ENCODE measurements around the gene CAND2.
"Not testable (repeated sequence)": the region's sequence is repeated elsewhere in the genome, so short reads cannot be mapped to it uniquely, and the experiment has no call there.

Gene CAND2

DNA sequence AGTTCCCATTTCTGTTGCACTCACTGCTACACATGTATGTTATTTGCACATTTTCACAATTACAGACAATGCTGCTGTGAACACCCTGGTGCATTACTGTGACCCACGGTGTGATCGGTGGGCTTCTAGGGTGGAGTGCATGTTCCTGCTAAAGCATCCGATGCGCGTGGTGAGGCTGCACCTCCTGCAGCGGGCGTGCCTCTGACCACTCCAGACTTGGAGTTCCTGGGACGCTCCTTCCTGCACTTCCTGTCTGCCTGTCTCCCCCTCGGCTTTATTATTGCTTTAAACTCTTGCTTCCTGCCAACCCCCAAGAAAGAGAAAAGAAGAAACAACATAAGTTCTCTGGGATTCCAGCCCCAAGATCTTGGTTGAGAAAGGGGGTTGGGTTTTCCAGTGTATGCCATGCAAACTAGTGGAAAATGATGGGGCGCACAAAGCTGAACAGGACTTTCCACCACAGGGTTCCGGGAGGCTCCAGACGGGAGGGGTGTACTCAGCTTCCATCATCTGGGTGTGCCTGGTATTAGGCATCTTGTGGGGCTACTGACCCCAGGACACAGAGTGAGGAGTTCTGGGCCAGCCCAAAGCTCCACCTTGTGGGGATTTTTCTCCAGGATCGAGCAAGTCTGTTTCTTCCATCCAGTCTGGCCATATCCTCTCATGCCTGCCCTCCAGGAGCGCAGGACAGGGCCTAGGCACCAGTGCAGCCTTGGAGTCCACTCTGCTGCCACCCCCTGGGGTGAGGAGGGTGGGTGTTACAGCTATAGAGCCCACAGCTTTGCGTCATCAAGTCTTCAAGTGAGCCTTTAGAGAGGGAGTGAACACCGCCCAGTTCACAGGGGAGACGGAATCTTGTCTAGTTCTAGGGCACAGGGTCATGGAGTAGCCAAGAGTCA, 33.7 kb downstream of the CAND2 start:
- H3K4me1 Mint-ChIP-seq = peaks cover 14% of the 10 kb centered on the region

DNA sequence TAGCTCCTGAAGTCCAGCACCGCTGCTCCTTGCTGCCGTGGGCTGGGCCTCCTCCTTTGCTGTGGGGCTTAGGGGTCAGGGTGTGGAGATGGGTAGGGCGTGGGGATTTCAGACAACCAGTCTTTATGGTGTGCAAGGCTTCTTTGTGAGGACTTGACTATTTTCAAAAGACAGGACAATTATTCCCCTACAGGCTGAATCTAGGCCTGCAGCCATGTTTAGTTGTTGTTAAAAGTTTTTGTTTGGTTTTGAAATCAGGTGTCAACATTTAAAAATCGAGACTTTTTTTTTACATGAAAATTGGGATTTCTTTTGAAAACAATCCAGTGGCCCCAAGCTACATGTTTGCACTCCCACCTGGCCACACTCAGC, 34.3 kb downstream of the CAND2 start:
- Mint-ChIP-seq H3K27ac (no peak overlapping the region), H3K9me3 (no peaks in the 10 kb centered on the region), H3K27me3 (no peaks in the 10 kb centered on the region), H3K4me1 (peaks cover 16% of the 10 kb centered on the region), H3K4me3 (no peak overlapping the region)
- DNase-seq (no peak), ATAC-seq (peak; percentile 8)

More for the DNA sequence above, 33.7 kb downstream of the CAND2 start:
- Mint-ChIP-seq H3K27ac (peak overlapping the region; percentile 7 to 78), H3K9me3 (no peaks in the 10 kb centered on the region), H3K4me3 (no peak overlapping the region), H3K27me3 (no peaks in the 10 kb centered on the region)
- DNase-seq (no peak), ATAC-seq (peak; percentile 33)

DNA sequence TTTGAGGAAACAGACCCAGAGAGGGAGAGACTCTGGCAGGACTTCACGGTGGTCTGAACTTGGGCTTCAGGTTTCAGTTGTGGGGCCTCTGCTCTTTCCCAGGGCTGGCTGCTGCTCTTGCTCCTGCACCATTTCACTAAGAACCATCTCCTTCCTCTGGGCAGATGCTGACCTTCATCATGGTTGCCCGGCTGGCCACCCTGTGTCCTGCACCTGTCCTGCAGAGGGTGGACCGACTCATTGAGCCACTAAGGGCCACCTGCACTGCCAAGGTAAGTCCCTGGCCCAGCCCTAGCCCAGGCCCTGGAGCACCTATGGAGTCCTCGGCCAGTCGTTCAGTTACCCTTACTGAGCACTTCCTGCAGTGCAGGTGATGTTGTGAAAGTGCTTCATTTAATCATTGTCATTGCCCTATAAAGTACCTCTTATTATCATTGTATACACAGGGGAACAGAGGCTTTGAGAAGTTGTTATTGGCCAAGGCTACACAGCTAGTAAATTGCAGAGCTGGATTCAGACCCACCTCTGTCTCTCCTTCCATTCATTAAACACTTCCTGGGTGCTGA, 34.9 kb downstream of the CAND2 start:
- ATAC-seq (no peak), DNase-seq (no peak)
- H3K4me3 Mint-ChIP-seq = no peak overlapping the region
- H3K4me1 Mint-ChIP-seq = peaks cover 22% of the 10 kb centered on the region
- no peaks in the 10 kb centered on the region for H3K9me3 Mint-ChIP-seq
- H3K27me3 Mint-ChIP-seq = no peaks in the 10 kb centered on the region
- peak overlapping the region in 1 of 2 donors; percentile 19 for H3K27ac Mint-ChIP-seq

DNA sequence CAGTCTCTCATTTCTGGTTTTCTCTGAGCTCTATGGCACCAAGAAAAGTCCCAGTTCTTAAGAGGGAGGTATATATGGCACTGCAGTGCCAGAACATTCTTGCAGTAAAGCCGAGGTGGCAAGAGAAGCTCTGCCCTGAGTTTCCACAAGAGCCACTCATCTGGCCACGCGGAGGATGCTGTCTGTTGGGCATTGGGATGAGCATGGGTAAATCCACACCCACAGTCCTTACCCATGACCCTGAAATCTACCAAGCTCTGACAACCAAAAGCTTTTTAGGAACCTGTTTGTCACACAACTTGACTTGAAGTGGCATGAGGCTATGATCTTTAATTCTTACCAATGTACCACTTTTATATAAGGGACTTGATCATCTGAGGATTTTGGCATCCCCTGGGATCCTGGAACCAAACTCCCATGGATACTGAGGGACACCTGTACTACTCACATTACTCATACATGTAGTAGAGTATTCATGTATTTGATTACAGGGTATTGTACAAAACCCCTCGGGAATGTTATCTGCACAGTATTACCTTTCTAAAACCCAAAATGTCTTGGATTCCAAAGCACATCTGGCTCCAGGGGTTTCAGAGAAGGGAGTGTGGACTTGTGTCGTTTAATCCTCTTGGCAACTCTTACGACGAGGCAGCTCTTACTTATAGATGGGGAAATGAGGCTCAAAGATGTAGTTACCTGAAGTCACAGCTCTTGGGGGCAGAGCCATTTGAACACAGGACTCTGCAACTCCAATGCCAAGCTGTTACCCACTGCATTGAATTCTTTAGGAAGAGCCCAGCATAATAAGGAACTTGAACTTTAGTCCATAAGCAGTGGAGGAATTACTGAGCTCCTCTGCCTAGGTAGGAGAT, 36.1 kb downstream of the CAND2 start:
- ATAC-seq (no peak), DNase-seq (no peak)
- no peak overlapping the region for H3K27ac Mint-ChIP-seq
- H3K4me1 Mint-ChIP-seq = peaks cover 34% of the 10 kb centered on the region
- no peak overlapping the region for H3K4me3 Mint-ChIP-seq
- H3K9me3 Mint-ChIP-seq = no peaks in the 10 kb centered on the region
- H3K27me3 Mint-ChIP-seq = no peaks in the 10 kb centered on the region

DNA sequence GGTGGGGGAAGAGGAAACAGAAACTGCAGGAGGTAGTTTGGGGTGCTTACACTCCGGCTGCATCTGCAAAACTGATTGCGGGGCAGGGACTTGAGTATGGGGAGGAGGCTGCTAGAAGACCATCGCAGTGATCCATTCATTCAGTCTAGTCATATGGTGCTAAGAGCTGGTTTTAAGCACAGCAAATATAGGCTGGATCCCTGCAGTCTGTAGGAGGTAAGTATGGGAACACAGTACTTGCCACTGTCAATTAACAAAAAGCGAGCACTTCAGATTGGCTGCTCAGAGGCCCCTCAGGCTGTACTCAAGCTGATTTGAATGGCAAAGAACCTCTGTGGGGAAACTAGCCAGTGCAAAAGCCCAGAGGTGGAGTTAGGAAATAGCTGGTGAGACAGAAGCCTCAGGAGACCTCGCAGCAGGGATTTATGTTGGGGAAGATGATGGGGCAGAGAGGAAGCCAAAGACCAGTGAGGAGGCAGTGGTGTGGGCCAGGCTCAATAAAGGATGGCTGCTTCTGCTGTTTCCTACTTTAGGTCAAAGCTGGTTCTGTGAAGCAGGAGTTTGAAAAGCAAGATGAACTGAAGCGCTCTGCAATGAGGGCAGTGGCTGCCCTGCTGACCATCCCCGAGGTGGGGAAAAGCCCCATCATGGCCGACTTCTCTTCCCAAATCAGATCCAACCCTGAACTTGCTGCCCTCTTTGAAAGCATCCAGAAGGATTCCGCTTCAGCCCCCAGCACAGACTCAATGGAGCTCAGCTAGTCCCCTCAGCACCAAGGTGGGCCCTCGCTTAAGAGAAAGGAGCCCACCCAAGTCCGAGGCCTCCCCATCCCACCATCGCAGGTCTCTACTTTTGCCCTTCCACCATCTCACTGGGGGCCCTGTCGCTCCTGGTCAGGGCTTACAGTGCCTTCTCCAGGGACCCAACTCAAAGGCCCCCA, 37.0 kb downstream of the CAND2 start:
- no peaks in the 10 kb centered on the region for H3K9me3 Mint-ChIP-seq
- no peak for DNase-seq
- ATAC-seq = no peak
- H3K4me3 Mint-ChIP-seq = no peak overlapping the region
- H3K27ac Mint-ChIP-seq = no peak overlapping the region
- peaks cover 43% of the 10 kb centered on the region for H3K4me1 Mint-ChIP-seq
- H3K27me3 Mint-ChIP-seq = no peaks in the 10 kb centered on the region

DNA sequence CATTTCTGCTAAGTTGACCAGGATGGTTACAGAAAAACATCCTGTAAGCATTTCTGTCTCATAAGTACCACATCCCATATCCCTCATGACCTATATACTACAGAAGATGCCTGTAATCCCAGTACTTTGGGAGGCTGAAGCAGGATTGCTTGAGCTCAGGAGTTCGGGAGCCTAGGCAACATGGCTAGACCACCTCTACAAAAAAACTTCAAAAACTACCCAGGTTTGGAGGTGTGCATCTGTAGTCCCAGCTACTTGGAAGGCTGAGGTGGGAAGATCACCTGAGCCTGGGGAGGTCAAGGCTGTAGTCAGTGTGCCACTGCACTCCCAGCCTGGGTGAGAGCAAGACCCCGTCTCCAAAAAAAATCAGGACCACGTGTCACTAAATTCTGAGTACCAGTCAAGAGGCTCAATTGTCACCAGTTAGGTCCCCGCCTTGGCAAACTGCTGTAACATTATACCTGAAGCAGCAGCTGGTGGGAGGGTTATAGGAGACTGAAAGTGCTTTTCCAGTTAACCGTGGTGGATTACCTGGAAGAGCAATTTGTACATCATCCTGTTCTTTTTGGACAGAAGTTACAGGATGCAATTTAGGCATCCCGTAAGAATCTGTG, 38.7 kb downstream of the CAND2 start:
- ATAC-seq = no peak
- H3K4me3 Mint-ChIP-seq = no peak overlapping the region
- no peak for DNase-seq
- H3K27me3 Mint-ChIP-seq = no peaks in the 10 kb centered on the region
- peaks cover 60% of the 10 kb centered on the region for H3K4me1 Mint-ChIP-seq
- H3K9me3 Mint-ChIP-seq = no peaks in the 10 kb centered on the region
- no peak overlapping the region for H3K27ac Mint-ChIP-seq

DNA sequence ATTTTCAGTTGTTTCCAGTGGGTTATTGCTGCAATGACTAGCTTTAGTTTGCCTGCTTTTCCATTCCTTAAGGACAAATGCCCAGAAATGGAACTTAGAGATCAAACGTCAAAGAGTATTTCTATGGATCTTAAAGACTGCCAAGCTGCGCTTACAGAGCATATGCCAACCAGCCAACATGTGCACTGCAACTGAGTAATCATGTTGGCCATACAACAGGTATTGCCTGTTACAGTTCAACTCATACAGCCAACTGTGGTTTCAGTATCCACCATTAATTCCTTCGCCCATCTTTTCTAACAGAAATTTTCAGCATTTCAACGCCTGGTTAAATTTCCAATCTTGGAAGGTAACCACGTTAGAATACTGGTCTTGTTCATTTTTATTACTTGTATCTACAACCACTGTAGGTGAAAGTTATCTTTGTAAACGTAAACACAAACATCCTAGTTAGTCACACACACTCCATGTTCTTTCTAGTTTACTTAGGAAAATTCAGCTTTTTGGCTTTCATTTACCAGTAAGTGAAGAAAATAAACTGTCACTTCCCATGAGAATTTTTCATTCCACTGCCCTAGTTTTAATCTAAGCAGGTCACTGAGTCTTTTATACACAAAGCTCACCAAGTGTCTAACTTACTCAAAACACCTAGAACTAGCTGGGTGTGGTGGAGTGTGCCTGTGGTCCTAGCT, 41.0 kb downstream of the CAND2 start:
- H3K9me3 Mint-ChIP-seq = no peaks in the 10 kb centered on the region
- no peaks in the 10 kb centered on the region for H3K27me3 Mint-ChIP-seq
- DNase-seq = no peak
- peak overlapping the region; percentile 95 for H3K4me3 Mint-ChIP-seq
- ATAC-seq = no peak
- peaks cover 67% of the 10 kb centered on the region for H3K4me1 Mint-ChIP-seq
- H3K27ac Mint-ChIP-seq = peak overlapping the region in 1 of 2 donors; percentile 55

DNA sequence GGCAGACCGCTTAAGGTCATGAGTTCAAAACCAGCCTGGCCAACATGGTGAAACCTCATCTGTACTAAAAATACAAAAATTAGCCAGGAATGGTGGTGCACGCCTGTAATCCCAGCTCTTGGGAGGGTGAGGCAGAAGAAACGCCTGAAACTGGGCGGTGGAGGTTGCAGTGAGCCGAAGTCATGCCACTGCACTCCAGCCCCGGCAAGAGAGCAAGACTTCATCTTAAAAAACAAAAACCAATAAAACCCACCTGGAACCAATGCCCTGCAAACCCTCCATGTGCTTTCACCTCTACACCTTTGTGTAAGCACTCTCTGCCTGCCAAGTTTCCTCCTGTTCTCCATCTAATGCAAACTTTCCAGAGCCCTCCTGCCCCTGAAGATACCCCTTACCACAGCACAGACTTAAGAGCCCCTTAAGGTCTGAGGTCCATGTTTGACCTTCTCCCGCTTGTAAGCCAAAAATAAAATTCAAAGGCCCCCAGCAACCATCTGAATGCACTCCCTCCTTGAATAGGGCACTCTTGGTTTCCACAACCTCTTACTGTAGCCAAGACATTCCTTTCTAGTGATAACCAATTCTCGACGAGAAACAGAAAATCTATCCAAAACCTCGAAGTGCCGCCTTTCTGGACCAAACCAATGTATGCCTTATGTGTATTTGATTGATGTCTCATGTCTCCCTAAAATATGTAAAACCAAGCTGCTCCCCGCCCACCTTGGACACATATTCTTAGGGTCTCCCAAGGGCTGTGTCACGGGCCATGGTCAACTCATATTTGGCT, 41.9 kb downstream of the CAND2 start:
- no peak for ATAC-seq
- H3K4me1 Mint-ChIP-seq = peaks cover 67% of the 10 kb centered on the region
- peak overlapping the region; percentile 55 to 100 for H3K27ac Mint-ChIP-seq

DNA sequence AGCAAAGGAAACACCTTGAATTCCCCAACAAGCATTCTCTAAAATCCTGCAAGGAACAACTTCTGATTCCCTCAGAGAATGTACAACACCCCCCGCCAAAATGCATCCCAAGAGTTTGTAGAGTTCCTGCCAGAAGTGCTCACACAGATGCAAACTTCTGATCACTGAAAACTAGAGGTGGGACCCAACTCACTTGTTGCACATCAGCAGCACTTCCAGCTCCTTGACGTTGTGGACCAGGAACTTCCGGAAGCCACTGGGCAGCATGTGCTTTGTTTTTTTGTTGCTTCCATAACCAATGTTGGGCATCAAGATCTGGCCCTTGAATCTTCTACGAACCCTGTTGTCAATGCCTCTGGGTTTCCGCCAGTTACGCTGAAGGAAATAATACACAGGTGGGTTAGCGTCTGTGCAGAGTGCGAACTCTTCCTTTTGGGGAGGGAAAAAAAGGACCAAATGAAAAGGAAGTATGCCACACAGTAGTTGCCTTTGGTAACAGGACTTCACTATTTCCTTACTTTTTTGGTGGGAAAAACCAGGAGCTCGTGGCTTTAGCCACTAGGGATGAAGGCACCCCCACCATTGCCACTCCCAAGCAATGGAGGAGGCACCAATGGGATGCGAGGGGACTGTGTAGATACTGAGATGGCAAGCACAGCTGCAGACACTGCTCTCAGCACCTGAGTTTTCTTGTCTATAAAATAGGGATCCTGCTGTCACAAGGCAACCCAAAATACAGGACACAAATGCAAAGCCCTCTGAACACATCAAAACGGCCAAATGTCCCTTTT, 42.9 kb downstream of the CAND2 start:
- H3K4me1 Mint-ChIP-seq = peaks cover 61% of the 10 kb centered on the region
- H3K27me3 Mint-ChIP-seq = no peaks in the 10 kb centered on the region
- H3K9me3 Mint-ChIP-seq = no peaks in the 10 kb centered on the region
- H3K4me3 Mint-ChIP-seq = peak overlapping the region; percentile 95
- H3K27ac Mint-ChIP-seq = peak overlapping the region; percentile 82 to 100
- DNase-seq = no peak
- ATAC-seq = no peak

More for the DNA sequence above, 41.9 kb downstream of the CAND2 start:
- no peak for DNase-seq
- H3K9me3 Mint-ChIP-seq = no peaks in the 10 kb centered on the region
- H3K27me3 Mint-ChIP-seq = no peaks in the 10 kb centered on the region
- peak overlapping the region; percentile 95 for H3K4me3 Mint-ChIP-seq

DNA sequence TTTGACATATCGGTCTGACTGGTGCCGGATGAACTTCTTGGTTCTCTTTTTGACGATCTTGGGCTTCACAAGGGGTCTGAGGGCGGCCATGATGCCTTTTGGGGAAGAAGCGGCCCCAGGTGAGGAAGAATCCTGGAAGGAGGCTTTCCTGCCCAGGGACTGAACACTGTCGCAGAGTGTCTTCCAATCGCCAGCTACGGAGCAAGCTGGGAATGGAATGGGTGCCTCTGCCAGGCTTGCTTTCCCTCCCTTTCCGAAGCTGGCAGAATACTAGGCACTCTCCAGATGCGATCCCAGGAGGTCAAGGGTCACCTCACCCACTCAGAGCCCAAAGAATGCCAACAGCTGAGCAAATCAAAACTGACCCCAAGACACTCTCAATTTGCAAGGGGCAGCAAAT, 43.7 kb downstream of the CAND2 start:
- ATAC-seq, H3K27me3 Mint-ChIP-seq, H3K9me3 Mint-ChIP-seq, DNase-seq: not testable (repeated sequence)
- Mint-ChIP-seq H3K4me1 (peaks cover 61% of the 10 kb centered on the region), H3K27ac (peak overlapping the region; percentile 100), H3K4me3 (peak overlapping the region; percentile 95)

DNA sequence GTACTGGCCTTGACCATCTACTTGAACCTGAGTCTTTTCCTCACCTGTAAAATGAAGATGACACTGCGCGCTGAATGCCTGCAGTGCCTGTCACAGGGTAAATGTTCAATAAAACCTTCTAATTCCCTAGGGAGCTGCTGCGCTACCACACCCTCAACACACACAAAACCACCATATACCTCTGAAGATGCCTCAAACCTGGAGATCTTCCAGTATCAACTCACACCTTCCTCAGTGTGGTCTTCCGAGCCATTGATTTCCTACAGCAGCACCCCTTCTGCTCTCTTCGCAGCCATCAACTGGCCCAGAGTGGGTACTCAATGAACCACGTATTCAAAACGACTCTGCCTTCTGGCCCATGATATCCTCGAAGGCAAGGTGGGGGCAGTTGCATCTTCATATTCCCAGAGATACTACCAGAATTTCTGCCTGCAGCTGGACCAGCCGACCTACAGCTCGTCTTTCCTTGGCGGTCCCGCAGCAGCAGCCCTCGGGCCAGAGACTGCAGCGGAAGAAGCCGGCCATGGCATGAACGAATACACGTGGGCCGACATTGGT, 44.2 kb downstream of the CAND2 start:
- no peak for DNase-seq
- Mint-ChIP-seq H3K4me1 (peaks cover 60% of the 10 kb centered on the region), H3K9me3 (no peaks in the 10 kb centered on the region), H3K4me3 (peak overlapping the region; percentile 95), H3K27me3 (no peaks in the 10 kb centered on the region), H3K27ac (peak overlapping the region; percentile 100)
- ATAC-seq = no peak

DNA sequence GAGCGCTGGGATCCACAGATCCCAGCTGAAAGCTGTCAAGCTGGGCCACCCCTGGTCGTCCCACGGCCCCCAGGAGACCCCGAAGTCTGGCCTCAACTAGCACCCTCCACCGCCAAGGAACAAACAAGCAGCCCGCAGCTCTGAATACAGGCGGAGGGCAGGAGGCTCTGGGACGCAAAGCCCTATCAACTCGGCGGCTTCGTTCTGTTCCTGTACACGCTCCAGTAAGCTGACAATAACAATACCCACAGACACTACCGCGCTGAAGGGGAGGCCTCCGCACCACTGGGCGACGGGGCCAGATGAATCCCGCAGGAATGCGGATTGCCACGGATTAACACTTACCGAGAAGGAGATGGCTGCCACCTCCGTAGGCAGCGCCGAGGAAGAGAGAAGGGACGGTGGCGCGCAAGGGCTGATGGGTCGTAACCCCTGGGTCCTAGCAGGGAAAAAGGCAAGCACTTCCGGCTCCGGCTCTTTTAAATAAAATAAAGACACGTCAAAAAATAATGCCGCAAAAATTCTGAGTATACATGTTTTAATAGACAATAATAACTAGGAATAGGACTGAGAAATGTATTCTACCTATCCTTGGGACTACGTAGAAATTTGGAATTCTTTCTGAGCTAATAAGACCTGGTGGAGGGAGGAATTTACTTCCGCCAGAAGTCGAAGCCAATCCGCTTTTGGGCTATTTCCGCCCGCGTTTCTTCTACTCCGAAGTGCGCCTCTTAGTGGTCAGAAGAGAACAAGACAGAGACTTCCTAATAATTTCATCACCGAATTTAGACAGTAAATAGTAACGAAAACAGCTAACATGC, 44.9 kb downstream of the CAND2 start, which contains the start of gene RPL32:
Gene RPL32, minus strand, starts transcription at position 417 of the 821 bp plus-strand sequence. CDS start 1,328 bp downstream, outside the sequence.
- H3K9me3 Mint-ChIP-seq = no peaks in the 10 kb centered on the region
- H3K4me1 Mint-ChIP-seq = peaks cover 53% of the 10 kb centered on the region
- H3K4me3 Mint-ChIP-seq = peak within 1 kb of the TSS; percentile 95
- ATAC-seq = peak; percentile 95
- peak; percentile 81 to 87 for DNase-seq
- H3K27ac Mint-ChIP-seq = peak within 1 kb of the TSS; percentile 100
- no peaks in the 10 kb centered on the region for H3K27me3 Mint-ChIP-seq
